Endothelial cell of umbilical vein (primary cell): Measurements from ENCODE around the gene MED15. TPM values are rescaled to one million over a fixed set of nuclear protein-coding genes. Genes with fewer than 3 reads are reported as not detected.

Experiments
- BruUV-seq: library from RNA; stranded (reverse); fragments of 400-500 nt; replicated peaks from 2 replicates; lab custom pipeline; 2021; lab: Mats Ljungman, UMichigan
- CTCF ChIA-PET: fragments of 300-600, 350-600 bp; sonication (Branson Sonifier 250); formaldehyde crosslinking; loops from one replicate; lab custom pipeline; 2021; ENCODE audit warnings: antibody characterized with exemption, inconsistent platforms; lab: Charles Lee
- POLR2A ChIA-PET: fragments of 300-600, 350-600 bp; sonication (Branson Sonifier 250); formaldehyde crosslinking; loops from one replicate; lab custom pipeline; 2021; ENCODE audit warnings: antibody characterized with exemption, inconsistent platforms; lab: Charles Lee
- DNase-seq: peaks from one replicate; pipeline ENCODE4 v3.0.0-alpha.2; 2011; ENCODE audit warnings: low read depth, low spot score
- FAIRE-seq: peaks from 2 replicates; lab custom pipeline; 2011; peaks lifted over from hg19 to GRCh38; lab: Jason Lieb, UNC
- H2AFZ ChIP-seq: 2 replicates; pipeline ENCODE4 v1.6.0; 2012; ENCODE audit warnings: low read depth, low read length, control low read depth, inconsistent platforms
- H3K27ac ChIP-seq: 2 replicates; pipeline ENCODE4 v1.5.1; 2011; ENCODE audit warnings: low read depth, mild to moderate bottlenecking, control low read depth, low read length, moderate library complexity; ENCODE audit not compliant: insufficient read depth
- H3K27me3 ChIP-seq, 2 experiments: 2 replicates each; pipeline versions ENCODE4 v1.6.0 to v1.6.1; 2011; ENCODE audit warnings: low read length in 2 of 2, mixed read lengths in 1 of 2; ENCODE audit not compliant: control insufficient read depth in 2 of 2, insufficient read depth in 2 of 2
- H3K36me3 ChIP-seq, 2 experiments: 2 replicates in 1 of 2; 3 replicates in 1 of 2; pipeline ENCODE4 v1.5.1; 2011; ENCODE audit warnings: low read length in 2 of 2, mild to moderate bottlenecking in 1 of 2, moderate library complexity in 1 of 2; ENCODE audit not compliant: control insufficient read depth in 2 of 2, insufficient read depth in 2 of 2; ENCODE audit errors: extremely low read depth in 1 of 2
- H3K4me1 ChIP-seq: 3 replicates; pipeline ENCODE4 v1.5.1; 2011; ENCODE audit warnings: mild to moderate bottlenecking, low read length; ENCODE audit not compliant: control insufficient read depth, insufficient read depth; ENCODE audit errors: extremely low read depth
- H3K4me2 ChIP-seq: 2 replicates; pipeline ENCODE4 v1.6.1; 2011; ENCODE audit warnings: low read length, control low read depth, mixed read lengths; ENCODE audit not compliant: insufficient read depth
- H3K4me3 ChIP-seq, 3 experiments: fragments of 200-600 bp in 1 of 3; sonication (generic), shearing (Covaris generic) in 1 of 3; replicated peaks in 1 of 3; 2 replicates each; pipeline ENCODE4 v1.5.1; 2011 to 2016; ENCODE audit warnings: control low read depth in 3 of 3, low read length in 3 of 3, mild to moderate bottlenecking in 2 of 3, inconsistent platforms in 1 of 3, low read depth in 1 of 3, moderate library complexity in 1 of 3; ENCODE audit not compliant: insufficient read depth in 1 of 3
- H3K79me2 ChIP-seq: 2 replicates; pipeline ENCODE4 v1.6.0; 2012; ENCODE audit warnings: low read length, inconsistent platforms; ENCODE audit not compliant: control insufficient read depth, insufficient read depth
- H3K9ac ChIP-seq: replicated peaks from 2 replicates; pipeline ENCODE3; 2011; ENCODE audit warnings: low read length, control low read depth; ENCODE audit not compliant: insufficient read depth; ENCODE audit errors: extremely low read depth
- H3K9me1 ChIP-seq: replicated peaks from 3 replicates; pipeline ENCODE4 v1.6.0; 2011; ENCODE audit warnings: mild to moderate bottlenecking, low read length; ENCODE audit not compliant: control insufficient read depth, insufficient read depth; ENCODE audit errors: extremely low read depth
- H3K9me3 ChIP-seq: replicated peaks from 2 replicates; pipeline ENCODE4 v1.5.1; 2012; ENCODE audit warnings: low read length, inconsistent platforms; ENCODE audit not compliant: control insufficient read depth, insufficient read depth
- H4K20me1 ChIP-seq: replicated peaks from 2 replicates; pipeline ENCODE3; 2011; ENCODE audit warnings: mild to moderate bottlenecking, low read length; ENCODE audit not compliant: control insufficient read depth, insufficient read depth; ENCODE audit errors: extremely low read depth
- EZH2 ChIP-seq: IDR thresholded peaks from 2 replicates; pipeline ENCODE4 v1.6.1; 2012; ENCODE audit warnings: borderline replicate concordance, low read depth, mild to moderate bottlenecking, moderate library complexity, low read length, inconsistent platforms; ENCODE audit not compliant: severe bottlenecking
- FOS ChIP-seq: IDR thresholded peaks from 2 replicates; pipeline ENCODE4 v1.6.1; 2011; ENCODE audit warnings: mild to moderate bottlenecking, low read length, moderate library complexity, borderline replicate concordance; ENCODE audit not compliant: insufficient read depth
- GATA2 ChIP-seq: IDR thresholded peaks from 2 replicates; pipeline ENCODE4 v1.7.0; 2011; ENCODE audit warnings: low read depth, mild to moderate bottlenecking, moderate library complexity, mixed read lengths, low read length; ENCODE audit not compliant: insufficient read length, insufficient read depth
- JUN ChIP-seq: IDR thresholded peaks from 2 replicates; pipeline ENCODE4 v1.6.1; 2011; ENCODE audit warnings: borderline replicate concordance, low read depth; ENCODE audit not compliant: insufficient read length, insufficient read depth
- MYC ChIP-seq: IDR thresholded peaks from one replicate; pipeline ENCODE4 v1.6.1; 2011; ENCODE audit warnings: mild to moderate bottlenecking, low read depth, low read length
- POLR2A ChIP-seq: IDR thresholded peaks from 2 replicates; pipeline ENCODE4 v1.6.1; 2012; ENCODE audit warnings: low read depth, mild to moderate bottlenecking, control low read depth, low read length
- POLR2AphosphoS5 ChIP-seq: IDR thresholded peaks from 2 replicates; pipeline ENCODE4 v1.6.1; 2012; ENCODE audit warnings: low read depth, mild to moderate bottlenecking, control low read depth, low read length, moderate library complexity; ENCODE audit not compliant: insufficient read depth
- dilution Hi-C: fragments of 300-500 bp; cut with MboI; formaldehyde crosslinking; loops from one replicate; pipeline ENCODE4 v1.15.0; 2019; ENCODE audit warnings: low sequenced_read_pairs; ENCODE audit not compliant: extremely low pct_ligation_motif_present
- intact Hi-C: fragments of 100-400 bp; cut with micrococcal nuclease; formaldehyde crosslinking; loops from one replicate; pipeline ENCODE4 v1.10.0; 2022
- polyA plus RNA-seq, 4 experiments: library from polyadenylated mRNA; depleted of rRNA in 3 of 4; stranded (reverse) in 3 of 4; unstranded in 1 of 4; fragments of >200 nt; gene quantifications; 2 replicates each; pipeline versions ENCODE4 v1.2.1 to v1.2.3, GENCODE V29; 2011 to 2012; ENCODE audit warnings: missing spikeins in 1 of 4
- total RNA-seq: library from RNA; stranded (reverse); gene quantifications from 2 replicates; pipeline ENCODE4 v1.2.3, GENCODE V29; 2021
- TF ChIP-seq, protein P1 (sequence below), 2 donors: IDR thresholded peaks; 1 replicate in 1 of 2; 2 replicates in 1 of 2; pipeline ENCODE4 v1.5.1; 2011; ENCODE audit warnings: low read length in 2 of 2, mild to moderate bottlenecking in 2 of 2, moderate library complexity in 2 of 2, control low read depth in 1 of 2, inconsistent platforms in 1 of 2, low read depth in 1 of 2; ENCODE audit not compliant: insufficient read depth in 1 of 2; ENCODE audit errors: extremely low read depth in 1 of 2
- TF ChIP-seq, protein P2 (sequence below): IDR thresholded peaks from 2 replicates; pipeline ENCODE4 v1.6.1; 2011; ENCODE audit not compliant: insufficient read depth, insufficient read length

MED15 gene
- total and polyA plus RNA-seq, 2 donors (not counting 3 experiments of a cell fraction or from before 2014, with no cell fraction given): 68.1 to 138 TPM

DNA sequence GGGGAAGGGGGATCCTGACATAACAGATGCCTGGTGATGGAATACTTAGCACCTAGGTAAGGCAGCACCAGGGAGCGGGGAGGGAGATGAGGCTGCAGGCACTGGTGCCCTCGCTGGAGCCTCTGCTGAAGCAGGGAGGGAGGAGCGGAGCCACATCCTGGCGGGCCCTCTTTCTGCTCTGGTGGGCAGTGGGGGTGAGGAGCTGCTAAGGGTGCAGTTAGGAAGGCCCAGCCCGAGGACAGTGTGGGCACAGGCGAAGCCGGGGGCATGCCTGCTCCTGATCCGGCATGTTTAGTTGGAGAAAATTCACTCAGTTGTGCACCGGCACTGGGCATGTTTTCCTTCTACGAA is 83.9 kb downstream of the MED15 start:
- Histone ChIP-seq H3K27ac (no peak overlapping the region), H3K4me1 (no peaks in the 10 kb centered on the region), H2AFZ (no peak overlapping the region), H3K4me2 (no peak overlapping the region), H3K79me2 (no peaks in the 10 kb centered on the region), H3K27me3 (no peaks in the 10 kb centered on the region), H3K4me3 (no peak overlapping the region), H3K9ac (no peak overlapping the region), H4K20me1 (no peaks in the 10 kb centered on the region), H3K9me3 (no peaks in the 10 kb centered on the region), H3K36me3 (peaks cover 4 to 11% of the 10 kb centered on the region in 2 experiments), H3K9me1 (no peaks in the 10 kb centered on the region)
- DNase-seq (no peak), FAIRE-seq (no peak)
- dilution Hi-C loops: no loop called here
- intact Hi-C loops: no loop called here
- ChIA-PET POLR2A (no interaction called here), CTCF (interaction anchor here (1.4 kb wide), 1 partner anchor 15 kb away, joined by 3 read pairs; no protein-coding TSS in a partner anchor)
- BruUV-seq: no TSS peak
- TF ChIP-seq EZH2 (no peak), GATA2 (no peak), FOS (no peak), POLR2AphosphoS5 (no peak), JUN (no peak), POLR2A (no peak), MYC (no peak)
- TF ChIP-seq, protein P1, sequence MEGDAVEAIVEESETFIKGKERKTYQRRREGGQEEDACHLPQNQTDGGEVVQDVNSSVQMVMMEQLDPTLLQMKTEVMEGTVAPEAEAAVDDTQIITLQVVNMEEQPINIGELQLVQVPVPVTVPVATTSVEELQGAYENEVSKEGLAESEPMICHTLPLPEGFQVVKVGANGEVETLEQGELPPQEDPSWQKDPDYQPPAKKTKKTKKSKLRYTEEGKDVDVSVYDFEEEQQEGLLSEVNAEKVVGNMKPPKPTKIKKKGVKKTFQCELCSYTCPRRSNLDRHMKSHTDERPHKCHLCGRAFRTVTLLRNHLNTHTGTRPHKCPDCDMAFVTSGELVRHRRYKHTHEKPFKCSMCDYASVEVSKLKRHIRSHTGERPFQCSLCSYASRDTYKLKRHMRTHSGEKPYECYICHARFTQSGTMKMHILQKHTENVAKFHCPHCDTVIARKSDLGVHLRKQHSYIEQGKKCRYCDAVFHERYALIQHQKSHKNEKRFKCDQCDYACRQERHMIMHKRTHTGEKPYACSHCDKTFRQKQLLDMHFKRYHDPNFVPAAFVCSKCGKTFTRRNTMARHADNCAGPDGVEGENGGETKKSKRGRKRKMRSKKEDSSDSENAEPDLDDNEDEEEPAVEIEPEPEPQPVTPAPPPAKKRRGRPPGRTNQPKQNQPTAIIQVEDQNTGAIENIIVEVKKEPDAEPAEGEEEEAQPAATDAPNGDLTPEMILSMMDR (IDR thresholded peaks at IDR 0.05; ENCODE audit: extremely low read depth in 1 of 2, insufficient read depth in 1 of 2, low read depth in 1 of 2, low read length in 2 of 2): no peak
- TF ChIP-seq, protein P2, sequence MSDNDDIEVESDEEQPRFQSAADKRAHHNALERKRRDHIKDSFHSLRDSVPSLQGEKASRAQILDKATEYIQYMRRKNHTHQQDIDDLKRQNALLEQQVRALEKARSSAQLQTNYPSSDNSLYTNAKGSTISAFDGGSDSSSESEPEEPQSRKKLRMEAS: no peak
